ENCODE measurements around the gene VANGL2. TPM values are rescaled to one million over a fixed set of nuclear protein-coding genes. Genes with fewer than 3 reads are reported as not detected.

Gene VANGL2
- total and polyA plus RNA-seq, 9 of the 15 experiments (the other 6 are each of a cell fraction or from before 2014, with no cell fraction given) = 0.28 to 4.0 (median 0.98) TPM

GRCh38 chr1:160362168-160362957, 38.0 kb upstream of the VANGL2 start (continued):
- TF ChIP-seq ILK (tag; IDR thresholded peaks at IDR 0.05; ENCODE audit: borderline replicate concordance, low read depth) (no peak), ZNF695 (CRISPR knock-in tag; IDR thresholded peaks at IDR 0.05) (no peak), CHD1 (IDR thresholded peaks at IDR 0.05; ENCODE audit: low read length) (no peak), ELF4 (CRISPR knock-in tag; IDR thresholded peaks at IDR 0.05) (peak; percentile 56; the same call in 1 of the 2 replicates), SRSF7 (optimal IDR thresholded peaks at IDR 0.05; ENCODE audit: low read depth, low read length) (no peak), ZKSCAN3 (CRISPR knock-in tag; IDR thresholded peaks at IDR 0.05) (no peak), ATF7 (IDR thresholded peaks at IDR 0.05) (peak; percentile 97), ZBTB34 (CRISPR knock-in tag; IDR thresholded peaks at IDR 0.05) (no peak), CHD7 (IDR thresholded peaks at IDR 0.05; ENCODE audit: low read depth, low read length) (no peak), POLR2A (conservative IDR thresholded peaks at IDR 0.05) (no peak), ZNF140 (CRISPR knock-in tag; IDR thresholded peaks at IDR 0.05) (no peak), SETDB1 (IDR thresholded peaks at IDR 0.05; ENCODE audit: low read length) (no peak), GATAD2B (IDR thresholded peaks at IDR 0.05; ENCODE audit: borderline replicate concordance) (no peak), ZNF696 (CRISPR knock-in tag; conservative IDR thresholded peaks at IDR 0.05) (no peak), YBX1 (IDR thresholded peaks at IDR 0.05) (no peak), ZNF175 (CRISPR knock-in tag; IDR thresholded peaks at IDR 0.05; ENCODE audit: low read depth) (peak; percentile 87; the same call in 1 of the 2 replicates), NUFIP1 (IDR thresholded peaks at IDR 0.05; ENCODE audit: partially characterized antibody) (no peak)

Data from K562 (cell line).